ENCODE results near the gene ROBO1.

DNA sequence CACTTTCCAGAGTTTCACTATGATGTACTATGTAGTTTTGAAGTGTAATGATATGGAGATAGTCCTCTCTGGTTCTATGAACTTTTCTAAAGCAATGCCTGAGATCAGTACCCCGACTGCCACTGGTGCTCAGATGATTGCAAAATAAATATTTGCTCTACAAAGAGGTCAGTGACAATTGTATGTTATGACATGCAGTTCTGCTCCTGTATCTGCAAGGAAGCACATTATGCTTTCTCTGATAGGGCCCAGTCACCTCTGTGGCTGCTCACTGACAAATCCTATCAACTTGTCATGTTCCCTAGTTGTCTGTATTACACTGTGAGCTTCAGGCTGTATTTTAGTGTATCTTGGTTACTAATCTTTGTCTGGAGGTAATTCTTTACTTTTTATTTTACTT is 362.6 kb downstream of the ROBO1 start:
- TF ChIP-seq POLR2A (IDR thresholded peaks at IDR 0.05) = no peak
- TF ChIP-seq, protein P1, sequence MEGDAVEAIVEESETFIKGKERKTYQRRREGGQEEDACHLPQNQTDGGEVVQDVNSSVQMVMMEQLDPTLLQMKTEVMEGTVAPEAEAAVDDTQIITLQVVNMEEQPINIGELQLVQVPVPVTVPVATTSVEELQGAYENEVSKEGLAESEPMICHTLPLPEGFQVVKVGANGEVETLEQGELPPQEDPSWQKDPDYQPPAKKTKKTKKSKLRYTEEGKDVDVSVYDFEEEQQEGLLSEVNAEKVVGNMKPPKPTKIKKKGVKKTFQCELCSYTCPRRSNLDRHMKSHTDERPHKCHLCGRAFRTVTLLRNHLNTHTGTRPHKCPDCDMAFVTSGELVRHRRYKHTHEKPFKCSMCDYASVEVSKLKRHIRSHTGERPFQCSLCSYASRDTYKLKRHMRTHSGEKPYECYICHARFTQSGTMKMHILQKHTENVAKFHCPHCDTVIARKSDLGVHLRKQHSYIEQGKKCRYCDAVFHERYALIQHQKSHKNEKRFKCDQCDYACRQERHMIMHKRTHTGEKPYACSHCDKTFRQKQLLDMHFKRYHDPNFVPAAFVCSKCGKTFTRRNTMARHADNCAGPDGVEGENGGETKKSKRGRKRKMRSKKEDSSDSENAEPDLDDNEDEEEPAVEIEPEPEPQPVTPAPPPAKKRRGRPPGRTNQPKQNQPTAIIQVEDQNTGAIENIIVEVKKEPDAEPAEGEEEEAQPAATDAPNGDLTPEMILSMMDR (IDR thresholded peaks at IDR 0.05) = no peak

Measured in thyroid gland (tissue), 4 donors.